Calu3 (cell line): ENCODE results near the gene PDE4DIP. TPM values are rescaled to one million over a fixed set of nuclear protein-coding genes. Genes with fewer than 3 reads are reported as not detected.
"Not testable (repeated sequence)": the region's sequence is repeated elsewhere in the genome, so short reads cannot be mapped to it uniquely, and the experiment has no call there.

Source experiments
- BruUV-seq: library from RNA; stranded (reverse); fragments of 400-500 nt; replicated peaks from 2 replicates; lab custom pipeline; 2021; lab: Mats Ljungman, UMichigan
- CTCF ChIA-PET: fragments of 300-600 bp; sonication (Branson Sonifier 250); formaldehyde crosslinking; loops from one replicate; lab custom pipeline; 2022; ENCODE audit warnings: antibody characterized with exemption; lab: Charles Lee
- DNase-seq: peaks from one replicate; pipeline ENCODE4 v3.0.0; 2022
- H3K27ac Mint-ChIP-seq: one replicate; pipeline ENCODE4 v1.8.0; 2022; ENCODE audit warnings: mixed read lengths; ENCODE audit not compliant: unreplicated experiment
- H3K27me3 Mint-ChIP-seq: one replicate; pipeline ENCODE4 v1.8.0; 2022; ENCODE audit warnings: mixed read lengths; ENCODE audit not compliant: unreplicated experiment
- H3K36me3 Mint-ChIP-seq: one replicate; pipeline ENCODE4 v1.8.0; 2022; ENCODE audit warnings: mild to moderate bottlenecking, moderate library complexity, mixed read lengths; ENCODE audit not compliant: insufficient read depth, unreplicated experiment
- H3K4me1 Mint-ChIP-seq: one replicate; pipeline ENCODE4 v1.8.0; 2022; ENCODE audit warnings: mild to moderate bottlenecking, low read depth, mixed read lengths; ENCODE audit not compliant: unreplicated experiment
- H3K4me3 Mint-ChIP-seq: one replicate; pipeline ENCODE4 v1.8.0; 2022; ENCODE audit warnings: mild to moderate bottlenecking, low read depth, moderate library complexity, mixed read lengths; ENCODE audit not compliant: unreplicated experiment
- H3K9me3 Mint-ChIP-seq: one replicate; pipeline ENCODE4 v1.8.0; 2022; ENCODE audit warnings: low read depth, mixed read lengths; ENCODE audit not compliant: unreplicated experiment
- intact Hi-C: fragments of 100-400 bp; cut with micrococcal nuclease; formaldehyde crosslinking; loops from one replicate; pipeline ENCODE4 v1.10.0; 2022; ENCODE audit not compliant: unreplicated experiment
- total RNA-seq: library from RNA; stranded (reverse); gene quantifications from 2 replicates; pipeline ENCODE4 v1.2.3, GENCODE V29; 2022

PDE4DIP gene
- total RNA-seq, 1 experiment from 2014 or later, result 19.9 TPM

DNA sequence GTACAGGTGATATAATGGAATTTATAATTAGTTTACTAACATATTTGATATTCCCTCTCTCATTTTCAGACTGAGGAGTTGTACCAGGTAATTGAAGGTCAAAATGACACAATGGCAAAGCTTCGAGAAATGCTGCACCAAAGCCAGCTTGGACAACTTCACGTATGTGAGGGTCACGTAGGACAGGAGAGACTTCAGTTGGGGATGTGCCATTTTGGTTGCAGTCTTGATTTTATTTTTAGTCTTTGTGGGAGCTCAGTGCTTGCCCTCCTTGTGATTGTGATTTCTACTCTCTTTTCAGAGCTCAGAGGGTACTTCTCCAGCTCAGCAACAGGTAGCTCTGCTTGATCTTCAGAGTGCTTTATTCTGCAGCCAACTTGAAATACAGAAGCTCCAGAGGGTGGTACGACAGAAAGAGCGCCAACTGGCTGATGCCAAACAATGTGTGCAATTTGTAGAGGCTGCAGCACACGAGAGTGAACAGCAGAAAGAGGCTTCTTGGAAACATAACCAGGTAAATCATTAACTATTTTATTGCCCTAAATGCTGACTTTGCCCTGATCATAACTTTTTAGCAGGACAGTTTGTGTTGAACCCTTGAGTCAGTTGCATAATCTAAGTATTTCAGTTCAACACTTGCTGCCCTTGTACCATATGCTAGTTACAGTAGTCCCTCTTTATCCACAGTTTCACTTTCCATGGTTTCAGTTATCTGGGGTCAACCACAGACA lies 118.1 kb downstream of the PDE4DIP start:
- H3K4me3 Mint-ChIP-seq, intact Hi-C loops, H3K4me1 Mint-ChIP-seq, H3K27me3 Mint-ChIP-seq, H3K9me3 Mint-ChIP-seq, H3K27ac Mint-ChIP-seq, DNase-seq, CTCF ChIA-PET, BruUV-seq, H3K36me3 Mint-ChIP-seq: not testable (repeated sequence)

DNA sequence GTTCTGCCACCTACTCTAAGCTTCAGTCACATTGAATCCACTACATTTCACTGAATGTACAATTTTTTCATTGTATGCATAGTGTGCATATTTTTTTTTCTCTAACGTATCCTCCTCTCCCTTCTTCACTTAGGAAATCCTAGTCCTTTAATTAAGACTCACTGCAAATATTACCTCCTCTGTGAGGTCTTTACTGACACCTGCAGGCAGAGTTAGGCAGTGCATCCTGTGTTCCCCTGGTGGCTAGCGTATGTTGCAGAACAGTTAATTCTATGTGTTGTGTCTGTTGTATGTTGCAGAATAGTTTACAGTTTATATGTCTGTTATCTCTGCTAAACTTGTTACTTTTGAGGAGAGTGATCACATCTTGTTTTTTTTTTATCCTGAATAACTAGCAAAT lies 121.9 kb downstream of the PDE4DIP start:
- H3K4me1 Mint-ChIP-seq, result not testable (repeated sequence)

GRCh38 chr1:148967580-148967979 lies 123.4 kb downstream of the PDE4DIP start:
- H3K27ac Mint-ChIP-seq, H3K27me3 Mint-ChIP-seq, H3K9me3 Mint-ChIP-seq, H3K36me3 Mint-ChIP-seq, H3K4me3 Mint-ChIP-seq, CTCF ChIA-PET, DNase-seq, BruUV-seq, intact Hi-C loops, H3K4me1 Mint-ChIP-seq: not testable (repeated sequence)

More for the DNA sequence above, 121.9 kb downstream of the PDE4DIP start:
- H3K9me3 Mint-ChIP-seq, H3K4me3 Mint-ChIP-seq, BruUV-seq, H3K27me3 Mint-ChIP-seq, DNase-seq, H3K27ac Mint-ChIP-seq, intact Hi-C loops, H3K36me3 Mint-ChIP-seq, CTCF ChIA-PET: not testable (repeated sequence)

DNA sequence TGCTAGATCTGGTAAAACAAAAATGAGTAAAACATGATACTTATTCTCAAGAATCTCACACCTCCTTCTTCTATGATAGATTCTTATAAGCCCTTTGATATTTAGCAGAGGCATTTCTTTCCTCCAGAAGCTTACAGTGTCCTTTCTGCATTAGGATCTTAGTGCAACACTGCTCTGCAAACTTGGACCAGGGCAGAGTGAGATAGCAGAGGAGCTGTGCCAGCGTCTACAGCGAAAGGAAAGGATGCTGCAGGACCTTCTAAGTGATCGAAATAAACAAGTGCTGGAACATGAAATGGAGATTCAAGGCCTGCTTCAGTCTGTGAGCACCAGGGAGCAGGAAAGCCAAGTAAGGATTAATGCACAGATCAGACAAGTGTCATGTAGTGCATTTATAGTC lies 124.5 kb downstream of the PDE4DIP start:
- H3K27ac Mint-ChIP-seq, DNase-seq, intact Hi-C loops, H3K4me1 Mint-ChIP-seq, H3K36me3 Mint-ChIP-seq, BruUV-seq, H3K27me3 Mint-ChIP-seq, CTCF ChIA-PET, H3K4me3 Mint-ChIP-seq, H3K9me3 Mint-ChIP-seq: not testable (repeated sequence)

DNA sequence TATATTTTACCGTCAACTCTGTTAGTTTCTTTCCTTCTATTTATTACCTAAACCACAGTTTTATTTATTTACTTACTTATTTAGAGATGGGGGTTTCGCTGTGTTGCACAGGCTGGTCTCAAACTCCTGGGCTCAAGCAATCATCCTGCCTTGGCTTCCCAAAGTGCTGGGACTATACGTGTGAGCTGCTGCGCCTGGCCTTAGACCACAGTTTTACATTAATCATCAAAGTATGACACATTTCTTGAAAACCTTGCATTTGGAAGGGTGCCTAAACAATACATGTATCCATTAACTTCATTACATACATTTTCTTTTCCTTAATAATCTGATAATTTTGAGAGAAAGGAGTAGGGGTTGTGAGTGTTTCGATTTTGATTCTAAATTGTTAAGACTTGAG lies 124.9 kb downstream of the PDE4DIP start:
- H3K27me3 Mint-ChIP-seq, H3K27ac Mint-ChIP-seq, H3K4me3 Mint-ChIP-seq, CTCF ChIA-PET, H3K9me3 Mint-ChIP-seq, intact Hi-C loops, DNase-seq, BruUV-seq, H3K36me3 Mint-ChIP-seq, H3K4me1 Mint-ChIP-seq: not testable (repeated sequence)

GRCh38 chr1:148975453-148975852 lies 131.2 kb downstream of the PDE4DIP start:
- intact Hi-C loops, CTCF ChIA-PET, DNase-seq, H3K27ac Mint-ChIP-seq, H3K4me3 Mint-ChIP-seq, BruUV-seq, H3K9me3 Mint-ChIP-seq, H3K4me1 Mint-ChIP-seq, H3K27me3 Mint-ChIP-seq: not testable (repeated sequence)
- H3K36me3 Mint-ChIP-seq, result peaks cover 19% of the 10 kb centered on the region

DNA sequence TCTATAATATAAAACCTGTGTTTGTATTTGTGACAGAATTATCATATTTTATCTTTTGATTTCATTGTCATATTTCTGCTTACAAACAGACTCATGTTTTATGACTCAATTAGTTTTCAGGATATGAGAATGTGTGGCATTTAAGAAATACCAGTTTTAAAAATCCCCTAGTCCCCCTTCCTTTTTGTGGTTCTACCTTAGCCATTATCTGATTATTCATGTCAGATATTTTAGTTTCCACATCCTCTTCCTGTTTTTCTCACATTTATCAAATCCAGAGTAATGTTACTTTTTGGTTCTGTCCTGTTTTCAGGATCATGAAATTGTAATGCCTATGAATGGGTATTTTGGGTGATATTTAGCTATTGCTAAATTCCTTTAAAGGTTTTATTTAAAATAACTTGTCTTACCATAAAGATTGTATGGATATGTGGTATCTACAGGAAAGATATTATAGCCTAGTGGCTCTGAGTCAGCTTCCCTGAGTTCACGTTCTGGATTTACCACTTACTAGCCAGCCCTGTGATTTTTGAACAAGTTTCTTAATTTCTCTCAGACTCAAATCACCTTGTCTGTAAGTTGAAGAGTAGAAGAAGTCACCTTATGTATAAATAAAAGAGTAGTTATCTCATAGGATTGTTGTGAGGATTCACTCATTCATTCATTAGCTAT lies 131.8 kb downstream of the PDE4DIP start:
- H3K4me3 Mint-ChIP-seq, H3K27me3 Mint-ChIP-seq, H3K9me3 Mint-ChIP-seq, DNase-seq, H3K27ac Mint-ChIP-seq, intact Hi-C loops, BruUV-seq, CTCF ChIA-PET, H3K4me1 Mint-ChIP-seq: not testable (repeated sequence)
- H3K36me3 Mint-ChIP-seq, result peaks cover 19% of the 10 kb centered on the region

- H3K4me1 Mint-ChIP-seq, DNase-seq, H3K27ac Mint-ChIP-seq, intact Hi-C loops, H3K4me3 Mint-ChIP-seq, H3K9me3 Mint-ChIP-seq, CTCF ChIA-PET, BruUV-seq, H3K27me3 Mint-ChIP-seq: not testable (repeated sequence)
- peaks cover 19% of the 10 kb centered on the region for H3K36me3 Mint-ChIP-seq
Observed at GRCh38 chr1:148977785-148978184, 133.6 kb downstream of the PDE4DIP start.

GRCh38 chr1:148989378-148989777 lies 145.2 kb downstream of the PDE4DIP start:
- H3K27me3 Mint-ChIP-seq, H3K4me3 Mint-ChIP-seq, H3K27ac Mint-ChIP-seq, CTCF ChIA-PET, BruUV-seq, DNase-seq, H3K36me3 Mint-ChIP-seq, H3K9me3 Mint-ChIP-seq, H3K4me1 Mint-ChIP-seq: not testable (repeated sequence)
- intact Hi-C loops, result loop anchor here (10.0 kb wide), 1 partner anchor 1955 kb away; no protein-coding TSS in a partner anchor
